Measurements from ENCODE around the gene NAT10. TPM values are rescaled to one million over a fixed set of nuclear protein-coding genes. Genes with fewer than 3 reads are reported as not detected.
"Not testable (repeated sequence)": the region's sequence is repeated elsewhere in the genome, so short reads cannot be mapped to it uniquely, and the experiment has no call there.

Gene NAT10
- total RNA-seq, 1 donor from 2014 or later = 64.5 TPM

DNA sequence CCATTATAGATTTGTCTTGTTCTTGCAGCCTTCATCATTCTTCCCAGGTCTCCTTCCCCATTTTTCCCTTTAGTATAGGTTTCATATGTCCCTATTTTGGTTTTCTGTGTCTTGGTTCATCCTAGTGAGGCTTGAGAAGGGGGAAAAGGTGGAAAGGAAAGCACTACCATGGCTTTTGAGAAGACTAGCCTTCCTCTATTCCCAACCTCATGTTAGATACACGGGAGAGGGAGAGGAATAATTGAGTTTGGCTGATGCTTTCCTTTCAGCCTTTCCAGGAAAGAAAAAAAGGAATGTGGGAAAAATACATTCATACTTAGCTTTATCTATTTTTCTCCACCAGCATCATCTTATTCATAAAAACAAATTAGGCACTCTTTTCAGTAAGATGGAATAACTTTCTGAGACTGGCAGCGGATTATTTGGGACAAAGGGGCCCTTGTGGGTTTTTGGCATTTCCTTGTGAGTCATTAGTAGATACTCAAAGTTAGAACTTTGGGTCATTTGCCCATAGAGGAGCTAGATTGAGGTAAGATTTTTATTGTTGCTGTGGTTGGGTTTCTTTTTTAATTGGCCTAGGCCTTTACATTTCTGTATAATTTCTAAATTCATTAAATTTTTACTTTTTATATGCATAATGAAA is 30.1 kb upstream of the NAT10 start:
- Mint-ChIP-seq H3K4me3 (ENCODE audit: low read depth) (no peak overlapping the region), H3K36me3 (ENCODE audit: insufficient read depth) (peaks cover 28% of the 10 kb centered on the region), H3K27ac (no peak overlapping the region), H3K9me3 (ENCODE audit: low read depth) (no peaks in the 10 kb centered on the region), H3K27me3 (no peaks in the 10 kb centered on the region), H3K4me1 (ENCODE audit: low read depth) (no peaks in the 10 kb centered on the region)
- TF ChIP-seq, protein P1, sequence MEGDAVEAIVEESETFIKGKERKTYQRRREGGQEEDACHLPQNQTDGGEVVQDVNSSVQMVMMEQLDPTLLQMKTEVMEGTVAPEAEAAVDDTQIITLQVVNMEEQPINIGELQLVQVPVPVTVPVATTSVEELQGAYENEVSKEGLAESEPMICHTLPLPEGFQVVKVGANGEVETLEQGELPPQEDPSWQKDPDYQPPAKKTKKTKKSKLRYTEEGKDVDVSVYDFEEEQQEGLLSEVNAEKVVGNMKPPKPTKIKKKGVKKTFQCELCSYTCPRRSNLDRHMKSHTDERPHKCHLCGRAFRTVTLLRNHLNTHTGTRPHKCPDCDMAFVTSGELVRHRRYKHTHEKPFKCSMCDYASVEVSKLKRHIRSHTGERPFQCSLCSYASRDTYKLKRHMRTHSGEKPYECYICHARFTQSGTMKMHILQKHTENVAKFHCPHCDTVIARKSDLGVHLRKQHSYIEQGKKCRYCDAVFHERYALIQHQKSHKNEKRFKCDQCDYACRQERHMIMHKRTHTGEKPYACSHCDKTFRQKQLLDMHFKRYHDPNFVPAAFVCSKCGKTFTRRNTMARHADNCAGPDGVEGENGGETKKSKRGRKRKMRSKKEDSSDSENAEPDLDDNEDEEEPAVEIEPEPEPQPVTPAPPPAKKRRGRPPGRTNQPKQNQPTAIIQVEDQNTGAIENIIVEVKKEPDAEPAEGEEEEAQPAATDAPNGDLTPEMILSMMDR (IDR thresholded peaks at IDR 0.05; ENCODE audit: unreplicated experiment) = no peak
- no peak for DNase-seq (ENCODE audit: low spot score, unreplicated experiment)

DNA sequence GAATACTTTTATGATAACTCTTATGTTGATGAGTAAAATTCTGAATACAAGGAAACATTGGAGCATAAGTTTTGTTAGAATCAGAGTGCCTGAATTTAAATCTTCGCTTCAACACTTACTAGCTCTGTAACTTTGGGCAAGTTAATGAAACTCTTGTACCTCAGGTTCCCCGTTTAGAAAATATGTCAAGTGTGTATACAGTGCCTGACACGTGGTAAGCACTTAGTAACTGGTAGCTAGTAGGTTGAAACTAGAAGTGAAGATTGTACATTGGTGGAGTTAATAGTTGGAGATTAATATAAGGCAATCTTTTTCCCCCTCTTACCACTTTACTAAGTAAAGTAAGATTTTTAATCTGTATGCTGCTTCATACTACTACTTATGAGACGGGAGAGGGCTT is 24.8 kb upstream of the NAT10 start:
- H3K27ac Mint-ChIP-seq = peak overlapping the region; percentile 43
- no peaks in the 10 kb centered on the region for H3K27me3 Mint-ChIP-seq
- peaks cover 46% of the 10 kb centered on the region for H3K36me3 Mint-ChIP-seq (ENCODE audit: insufficient read depth)
- TF ChIP-seq, protein P1 (IDR thresholded peaks at IDR 0.05; ENCODE audit: unreplicated experiment) = no peak
- no peaks in the 10 kb centered on the region for H3K9me3 Mint-ChIP-seq (ENCODE audit: low read depth)
- no peak for DNase-seq (ENCODE audit: low spot score, unreplicated experiment)
- H3K4me1 Mint-ChIP-seq (ENCODE audit: low read depth) = no peaks in the 10 kb centered on the region
- no peak overlapping the region for H3K4me3 Mint-ChIP-seq (ENCODE audit: low read depth)

DNA sequence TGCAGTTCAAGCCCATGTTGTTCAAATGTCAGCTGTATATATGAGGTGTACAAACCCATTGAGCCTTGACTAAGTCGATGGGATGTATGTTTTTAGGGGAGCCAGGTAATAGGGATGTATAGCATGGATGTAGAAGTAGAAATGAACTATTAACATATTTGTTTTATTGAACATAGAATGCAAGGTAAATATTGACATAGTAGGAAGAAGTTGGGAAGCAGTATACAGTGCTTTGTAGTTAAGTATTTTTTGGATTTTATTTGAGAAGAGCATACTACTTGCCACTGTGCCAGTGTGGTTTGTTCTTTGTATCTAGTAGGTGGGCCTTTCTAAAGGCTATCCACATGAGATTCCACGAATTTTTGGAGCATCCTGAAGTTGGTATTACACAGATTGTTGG is 20.8 kb upstream of the NAT10 start:
- no peak overlapping the region for H3K4me3 Mint-ChIP-seq (ENCODE audit: low read depth)
- no peaks in the 10 kb centered on the region for H3K9me3 Mint-ChIP-seq (ENCODE audit: low read depth)
- TF ChIP-seq, protein P1 (IDR thresholded peaks at IDR 0.05; ENCODE audit: unreplicated experiment) = no peak
- H3K27ac Mint-ChIP-seq = peak overlapping the region; percentile 85
- H3K4me1 Mint-ChIP-seq (ENCODE audit: low read depth) = no peaks in the 10 kb centered on the region
- H3K36me3 Mint-ChIP-seq (ENCODE audit: insufficient read depth) = peaks cover 47% of the 10 kb centered on the region
- no peaks in the 10 kb centered on the region for H3K27me3 Mint-ChIP-seq
- no peak for DNase-seq (ENCODE audit: low spot score, unreplicated experiment)

DNA sequence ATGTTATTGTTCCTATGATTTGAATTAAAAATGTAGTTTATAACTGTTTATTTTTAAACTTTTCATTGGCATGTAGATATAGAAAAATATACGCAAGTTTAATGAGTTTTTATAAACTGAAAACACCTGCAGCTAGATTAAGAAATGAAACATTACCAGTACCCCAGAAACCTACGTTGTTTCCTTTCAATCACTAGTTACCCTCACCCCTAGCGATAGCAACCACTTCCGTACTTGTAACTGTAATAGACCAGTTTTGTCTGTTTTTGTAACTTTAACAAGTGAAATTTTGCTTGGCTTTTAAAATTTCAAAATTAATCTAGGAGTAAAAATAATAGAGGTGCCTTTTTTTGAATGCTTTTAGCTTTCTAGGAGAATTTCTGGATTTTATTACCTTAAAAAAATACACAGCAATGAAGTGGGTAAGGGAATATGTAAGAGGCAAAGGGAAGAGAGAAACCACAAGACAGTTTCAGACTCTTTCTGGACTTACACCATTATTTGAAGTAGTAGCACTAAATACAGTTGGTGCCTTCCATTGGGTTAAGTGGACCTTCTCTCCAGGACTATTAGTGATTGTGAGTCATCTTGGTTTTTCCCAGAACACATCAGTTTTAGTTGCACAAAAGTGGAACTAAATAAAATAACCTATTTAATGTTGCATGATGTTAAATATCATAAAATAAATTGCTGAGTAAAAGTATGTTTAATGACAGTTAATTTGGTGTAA is 18.7 kb upstream of the NAT10 start:
- H3K27me3 Mint-ChIP-seq = no peaks in the 10 kb centered on the region
- H3K4me3 Mint-ChIP-seq (ENCODE audit: low read depth) = no peak overlapping the region
- no peak for DNase-seq (ENCODE audit: low spot score, unreplicated experiment)
- TF ChIP-seq, protein P1 (IDR thresholded peaks at IDR 0.05; ENCODE audit: unreplicated experiment) = no peak
- H3K9me3 Mint-ChIP-seq (ENCODE audit: low read depth) = no peaks in the 10 kb centered on the region
- H3K36me3 Mint-ChIP-seq (ENCODE audit: insufficient read depth) = peaks cover 51% of the 10 kb centered on the region
- H3K4me1 Mint-ChIP-seq (ENCODE audit: low read depth) = no peaks in the 10 kb centered on the region
- H3K27ac Mint-ChIP-seq = no peak overlapping the region

DNA sequence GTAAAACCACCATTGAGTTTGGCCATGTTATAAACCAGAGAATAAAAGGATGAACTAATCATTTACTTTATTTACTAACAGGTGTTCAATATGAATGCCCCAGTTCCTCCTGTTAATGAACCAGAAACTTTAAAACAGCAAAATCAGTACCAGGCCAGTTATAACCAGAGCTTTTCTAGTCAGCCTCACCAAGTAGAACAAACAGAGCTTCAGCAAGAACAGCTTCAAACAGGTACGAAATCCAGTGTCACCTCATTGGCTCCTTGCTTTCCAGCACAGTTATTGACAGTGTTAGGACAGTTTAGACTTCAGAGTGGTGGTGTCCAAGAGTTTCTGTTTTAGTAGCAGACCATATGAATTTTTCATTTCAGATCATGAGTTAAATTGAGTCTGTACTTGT is 13.6 kb upstream of the NAT10 start:
- no peak overlapping the region for H3K27ac Mint-ChIP-seq
- H3K36me3 Mint-ChIP-seq (ENCODE audit: insufficient read depth) = peaks cover 31% of the 10 kb centered on the region
- H3K9me3 Mint-ChIP-seq (ENCODE audit: low read depth) = no peaks in the 10 kb centered on the region
- TF ChIP-seq, protein P1 (IDR thresholded peaks at IDR 0.05; ENCODE audit: unreplicated experiment) = no peak
- H3K4me3 Mint-ChIP-seq (ENCODE audit: low read depth) = no peak overlapping the region
- H3K4me1 Mint-ChIP-seq (ENCODE audit: low read depth) = no peaks in the 10 kb centered on the region
- H3K27me3 Mint-ChIP-seq = no peaks in the 10 kb centered on the region
- no peak for DNase-seq (ENCODE audit: low spot score, unreplicated experiment)

DNA sequence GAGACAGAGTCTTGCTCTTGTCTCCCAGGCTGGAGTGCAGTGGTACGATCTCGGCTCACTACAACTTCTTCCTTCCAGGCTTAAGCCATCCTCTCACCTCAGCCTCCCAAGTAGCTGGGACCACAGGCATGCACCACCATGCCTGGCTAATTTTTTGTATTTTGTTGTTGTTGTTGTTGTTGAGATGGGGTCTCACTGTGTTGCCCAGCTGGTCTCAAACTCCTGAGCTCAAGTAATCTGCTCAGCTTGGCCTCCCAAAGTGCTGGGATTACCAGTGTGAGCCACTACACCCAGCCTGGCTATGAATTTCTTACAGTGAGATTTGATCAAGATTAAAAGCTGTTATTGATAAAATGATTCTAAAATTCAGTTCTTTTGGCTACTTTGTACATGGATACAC is 10.5 kb upstream of the NAT10 start:
- Mint-ChIP-seq H3K27ac (peak overlapping the region; percentile 45), H3K36me3 (ENCODE audit: insufficient read depth) (peaks cover 36% of the 10 kb centered on the region)
- not testable (repeated sequence) for DNase-seq (ENCODE audit: low spot score, unreplicated experiment); H3K4me3 Mint-ChIP-seq (ENCODE audit: low read depth); H3K9me3 Mint-ChIP-seq (ENCODE audit: low read depth); H3K27me3 Mint-ChIP-seq; H3K4me1 Mint-ChIP-seq (ENCODE audit: low read depth)

Measured in progenitor cell of endocrine pancreas (in vitro differentiated cells).